H4 (cell line): ENCODE measurements around the gene PALLD. TPM values are rescaled to one million over a fixed set of nuclear protein-coding genes. Genes with fewer than 3 reads are reported as not detected.

Experiments used
- DNase-seq: peaks from one replicate; pipeline ENCODE4 v3.0.0-alpha.2; 2015; ENCODE audit warnings: low spot score
- total RNA-seq: library from RNA; depleted of rRNA; stranded (reverse); fragments of >200 nt; shearing (Covaris generic); gene quantifications from 2 replicates; pipeline ENCODE4 v1.2.3, GENCODE V29; 2014

Gene PALLD
- total RNA-seq, 1 experiment from 2014 or later: 82.3 TPM

GRCh38 chr4:168674077-168674747 lies 177.4 kb downstream of the PALLD start:
- DNase-seq: no peak

DNA sequence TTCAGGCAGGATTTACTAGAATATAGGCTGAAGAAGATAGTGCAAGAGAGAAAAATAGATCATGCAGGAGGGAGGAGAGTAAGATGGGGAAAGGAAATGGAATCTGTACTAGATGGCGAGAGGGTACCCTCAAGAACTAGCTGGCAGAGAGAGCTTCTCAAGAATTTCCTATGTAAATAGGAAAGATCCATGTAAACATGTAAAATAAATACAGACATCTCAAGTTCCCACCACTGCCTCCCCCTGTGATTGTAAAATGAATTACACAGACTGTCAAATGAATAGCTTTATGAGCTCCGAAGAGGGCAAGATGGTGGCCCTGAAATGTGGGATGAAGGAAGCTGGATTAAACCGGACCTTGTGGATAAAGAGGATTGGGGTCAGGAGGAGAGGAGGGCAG lies 178.0 kb downstream of the PALLD start:
- DNase-seq: peak; percentile 62

- DNase-seq: no peak
Measured at GRCh38 chr4:168677063-168677462, 180.2 kb downstream of the PALLD start.

DNA sequence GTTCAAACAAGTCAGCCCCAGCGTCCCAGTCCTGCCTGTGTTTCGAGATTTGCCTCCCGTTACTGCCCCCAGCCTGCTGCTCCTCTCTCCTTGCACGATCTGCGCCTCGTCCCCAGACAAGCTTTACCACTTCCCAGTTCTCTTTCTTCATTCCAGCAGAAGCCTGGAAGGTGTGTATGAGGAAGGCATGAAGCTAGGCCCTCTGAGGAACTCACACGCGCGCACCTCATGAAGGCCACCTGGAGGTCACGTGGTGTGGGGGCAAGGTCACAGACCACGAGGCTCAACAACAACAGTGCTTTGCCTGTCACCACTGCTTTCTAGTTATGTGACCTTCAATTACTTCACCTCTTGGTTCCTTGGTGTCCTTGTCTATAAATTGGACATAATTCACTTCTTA lies 181.0 kb downstream of the PALLD start:
- DNase-seq: no peak

- no peak for DNase-seq
Measured at GRCh38 chr4:168678751-168679366, 182.0 kb downstream of the PALLD start.

DNA sequence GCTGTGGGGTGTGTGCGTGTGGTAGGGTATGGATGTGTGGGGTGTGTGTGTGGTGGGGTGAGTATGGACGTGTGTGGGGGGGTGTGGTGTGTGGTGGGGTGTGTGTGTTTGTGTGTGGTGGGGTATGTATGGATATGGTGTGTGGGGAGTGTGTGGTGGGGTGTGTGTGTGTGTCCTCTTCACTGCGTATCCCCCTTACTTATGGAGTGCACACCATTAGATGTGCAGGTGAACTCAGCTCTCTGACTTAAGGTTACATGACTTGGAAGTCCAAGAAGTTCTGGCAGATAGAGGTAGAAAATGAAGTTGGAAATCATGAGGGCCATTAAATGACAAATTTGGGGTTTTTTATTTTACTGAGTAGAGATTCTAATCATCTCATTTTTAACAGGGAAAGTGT lies 182.5 kb downstream of the PALLD start:
- DNase-seq: no peak

DNA sequence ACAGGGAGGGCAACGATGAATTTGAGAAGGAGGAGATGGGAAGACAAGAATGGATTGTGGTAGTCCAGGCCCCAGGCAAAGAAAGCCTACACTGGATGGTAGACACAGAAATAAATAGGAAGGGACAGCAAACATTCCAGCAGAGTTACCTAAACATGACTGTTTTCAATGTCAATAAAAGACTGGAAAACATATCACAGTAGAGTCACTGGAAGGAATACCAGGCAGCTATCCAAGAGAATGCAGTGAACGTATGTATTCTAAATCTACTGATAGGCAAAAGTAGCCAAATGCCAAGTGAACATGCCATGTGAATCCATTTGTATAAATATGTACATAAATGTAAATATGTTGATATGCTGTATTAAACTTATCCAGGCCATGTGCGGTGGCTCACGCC lies 183.0 kb downstream of the PALLD start:
- no peak for DNase-seq

DNA sequence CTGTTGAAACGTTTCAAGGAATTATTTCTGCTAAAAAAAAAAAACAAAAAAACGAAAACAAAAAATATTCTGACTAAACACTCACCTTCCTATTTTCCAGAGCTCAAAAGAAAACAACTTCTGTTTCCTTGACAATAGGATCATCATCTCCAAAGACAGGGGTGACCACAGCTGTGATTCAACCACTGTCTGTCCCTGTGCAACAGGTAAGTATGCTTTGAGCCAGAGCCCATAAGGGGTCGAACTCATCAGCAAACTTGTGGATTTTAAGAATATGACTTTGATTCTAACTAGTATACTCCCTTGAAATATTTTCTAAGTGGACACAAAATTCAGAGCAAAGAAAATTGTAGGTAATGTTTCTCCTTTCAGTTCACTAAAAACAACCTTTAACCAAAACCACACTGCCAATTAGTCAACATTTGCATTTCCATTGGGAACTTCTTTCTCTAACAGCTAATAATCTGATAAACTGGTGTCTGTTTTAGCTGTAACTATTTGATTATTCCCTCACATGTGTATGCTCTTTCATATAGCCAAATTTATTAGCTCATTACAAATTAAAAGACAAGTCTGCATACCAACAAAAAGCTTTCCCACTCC lies 186.1 kb downstream of the PALLD start:
- no peak for DNase-seq

DNA sequence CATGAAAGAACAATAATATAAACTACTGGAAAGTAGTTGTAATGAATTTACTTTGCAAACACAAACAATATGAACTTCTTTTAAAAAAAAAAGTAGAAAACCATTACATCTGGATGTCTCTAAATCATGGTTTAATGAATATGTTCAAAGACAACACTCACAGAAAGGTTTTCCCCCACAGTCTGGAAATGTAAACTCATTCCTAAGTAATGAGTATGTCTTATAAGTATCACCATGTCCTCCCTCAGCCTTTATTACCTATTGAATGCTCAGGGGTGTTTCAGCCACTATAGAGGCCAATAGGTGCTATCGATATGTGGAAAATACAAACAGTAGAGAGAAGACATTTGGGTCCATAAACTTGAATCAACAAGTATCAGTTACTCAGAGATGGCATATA lies 186.7 kb downstream of the PALLD start:
- no peak for DNase-seq

GRCh38 chr4:168685136-168685809 lies 188.4 kb downstream of the PALLD start:
- no peak for DNase-seq

- DNase-seq: no peak
Measured at GRCh38 chr4:168688584-168688983, 191.7 kb downstream of the PALLD start.

DNA sequence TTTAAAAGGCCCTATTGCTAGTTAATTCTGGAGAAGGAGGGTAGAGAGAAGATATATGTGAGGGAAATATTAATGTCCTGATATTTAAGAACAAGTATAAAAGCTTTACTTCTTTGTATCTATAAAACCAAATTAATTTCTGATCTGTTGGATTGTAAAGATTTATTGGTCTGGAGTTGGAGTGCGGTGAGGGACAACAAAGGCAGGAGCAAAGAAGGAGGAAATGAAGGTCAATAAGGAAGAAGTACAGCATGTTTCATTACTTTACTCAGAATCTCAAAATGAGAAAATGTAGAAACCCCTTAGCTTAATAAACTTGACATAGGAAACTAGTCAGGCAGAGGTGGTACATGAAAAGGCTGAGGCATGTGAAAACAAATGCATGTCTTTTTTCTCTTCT lies 192.9 kb downstream of the PALLD start:
- DNase-seq: no peak

- DNase-seq: no peak
Measured at GRCh38 chr4:168690199-168690598, 193.3 kb downstream of the PALLD start.

- DNase-seq: no peak
Measured at GRCh38 chr4:168691631-168692369, 194.9 kb downstream of the PALLD start.

DNA sequence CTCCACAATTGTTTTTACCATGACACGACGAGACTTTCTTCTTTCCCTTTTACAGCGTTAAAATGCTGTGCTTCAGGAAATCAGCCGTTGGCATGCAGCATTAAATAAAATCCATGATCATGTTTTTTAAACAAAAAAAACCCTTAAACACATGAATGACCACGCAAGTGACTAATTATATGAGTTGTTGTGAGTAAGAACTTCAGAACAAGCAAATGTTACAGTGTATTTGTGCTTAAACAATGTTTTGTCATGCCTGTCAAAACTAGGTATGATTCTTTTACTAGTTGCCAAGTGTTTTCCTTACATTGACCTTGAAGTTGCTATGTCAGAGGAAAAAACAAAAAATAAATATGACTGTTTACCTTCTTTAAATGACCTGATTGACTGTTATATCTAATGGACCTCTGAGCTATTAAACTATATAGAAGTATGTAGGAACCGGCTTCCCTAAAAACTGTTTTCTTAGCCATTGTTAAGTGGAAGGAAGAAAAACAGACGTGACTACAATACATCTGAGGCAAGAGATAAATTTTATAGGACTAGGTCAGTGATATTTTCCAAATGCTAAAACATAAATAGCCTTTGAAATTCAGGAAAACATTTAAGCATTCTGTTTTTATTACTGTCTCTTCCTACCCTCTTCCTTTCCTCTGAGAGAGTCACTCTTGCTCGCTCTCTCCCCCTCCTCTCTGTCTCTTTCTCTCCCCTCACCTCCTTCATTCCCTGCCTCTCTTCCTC lies 197.1 kb downstream of the PALLD start:
- DNase-seq: no peak

GRCh38 chr4:168694667-168695066 lies 197.8 kb downstream of the PALLD start:
- DNase-seq: no peak

DNA sequence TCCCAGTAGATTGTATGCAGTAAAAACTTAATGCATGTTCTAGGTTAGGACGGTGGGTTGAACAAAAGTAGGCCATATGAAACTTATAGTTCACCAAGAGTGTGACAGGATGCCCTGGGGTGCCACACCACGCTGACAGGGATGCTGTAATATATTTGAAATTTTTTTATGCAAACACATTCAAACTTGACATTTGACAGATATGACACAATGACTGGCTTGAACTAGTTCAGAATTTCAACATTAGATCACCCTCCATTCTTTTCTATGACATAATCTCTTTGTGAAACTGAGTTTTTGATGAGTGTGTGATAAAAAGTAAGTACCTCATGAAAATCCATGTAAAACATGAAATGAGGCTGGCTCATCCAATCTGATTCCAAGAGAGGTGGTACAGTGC lies 198.4 kb downstream of the PALLD start:
- DNase-seq: no peak

DNA sequence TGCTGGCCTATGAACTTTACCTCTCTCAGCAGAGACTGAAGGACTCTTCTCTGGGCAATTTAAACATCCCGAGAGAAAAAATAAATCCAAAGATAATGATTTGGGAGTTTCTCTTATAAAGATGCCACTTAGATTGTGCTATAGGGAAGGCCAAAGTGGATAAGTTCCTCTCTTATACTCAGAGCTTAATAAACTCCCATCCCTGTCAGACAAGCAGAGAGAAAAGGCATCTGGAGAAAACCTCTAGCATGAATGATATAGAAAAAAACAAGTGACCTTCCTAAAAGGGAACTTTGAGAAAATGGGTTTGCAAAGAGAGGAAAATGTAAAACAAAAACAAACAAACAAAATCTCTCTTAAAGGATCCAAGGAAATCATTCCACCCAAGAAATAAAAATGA lies 199.4 kb downstream of the PALLD start:
- no peak for DNase-seq

- DNase-seq: no peak
Measured at GRCh38 chr4:168696826-168697225, 200.0 kb downstream of the PALLD start.

DNA sequence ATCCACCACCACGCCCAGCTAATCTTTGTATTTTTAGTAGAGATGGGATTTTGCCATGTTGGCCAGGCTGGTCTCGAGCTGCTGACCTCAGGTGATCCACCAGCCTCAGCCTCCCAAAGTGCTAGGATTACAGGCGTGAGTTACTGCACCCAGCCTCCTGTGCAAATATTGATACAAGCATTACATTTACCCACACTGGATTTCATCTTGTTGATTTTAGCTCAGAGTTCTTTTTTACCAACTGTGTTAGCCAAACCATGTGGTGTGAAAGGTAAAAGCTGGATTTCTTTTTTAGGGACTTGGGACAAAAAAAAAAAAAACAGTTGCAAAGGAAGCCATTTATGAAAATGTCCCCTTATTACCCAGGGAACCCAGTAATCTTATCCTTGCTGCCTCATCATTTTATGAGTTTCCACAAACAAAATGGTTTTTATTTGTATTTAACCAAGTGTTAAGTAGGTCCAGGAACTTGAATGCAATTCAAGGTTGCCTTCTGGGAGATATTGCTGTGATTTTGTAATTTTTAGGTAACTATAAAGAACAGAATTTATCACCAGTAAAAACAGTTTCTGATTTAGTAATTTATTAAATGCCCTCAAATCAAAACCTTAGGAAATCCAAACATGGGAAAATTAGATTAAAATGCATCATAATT lies 202.5 kb downstream of the PALLD start:
- DNase-seq: no peak

- no peak for DNase-seq
Measured at GRCh38 chr4:168701061-168701460, 204.2 kb downstream of the PALLD start.
